Esophagus squamous epithelium (tissue), 5 donors: Measurements from ENCODE around the gene C11orf52. TPM values are rescaled to one million over a fixed set of nuclear protein-coding genes. Genes with fewer than 3 reads are reported as not detected.
A peak's percentile ranks its signal among the peaks of the same experiment; 100 is the strongest.

ENCODE experiments used
- DNase-seq: peaks from one replicate; lab custom pipeline; 2025; lab: John Stamatoyannopoulos, UW
- H3K27ac ChIP-seq, 4 donors: fragments of 200-600 bp; sonication (generic); one replicate each; pipeline ENCODE4 v1.5.1; 2016 to 2019; ENCODE audit warnings: mild to moderate bottlenecking in 1 of 4
- H3K27me3 ChIP-seq, 4 donors: fragments of 200-600 bp; sonication (generic); 1 replicate in 3 of 4; 2 replicates in 1 of 4; pipeline versions ENCODE4 v1.5.1 to v1.6.0; 2017 to 2021; ENCODE audit warnings: antibody characterized with exemption in 1 of 4
- H3K36me3 ChIP-seq, 3 donors: fragments of 200-600 bp; sonication (generic); one replicate each; pipeline ENCODE4 v1.5.1; 2016 to 2019
- H3K4me1 ChIP-seq, 3 donors: fragments of 200-600 bp; sonication (generic); one replicate each; pipeline ENCODE4 v1.5.1; 2017 to 2019
- H3K4me3 ChIP-seq, 4 donors: fragments of 200-600 bp; sonication (generic); 1 replicate in 3 of 4; 2 replicates in 1 of 4; pipeline ENCODE4 v1.5.1; 2016 to 2019; ENCODE audit warnings: mild to moderate bottlenecking in 2 of 4, moderate library complexity in 1 of 4
- H3K9me3 ChIP-seq, 3 donors: fragments of 200-600 bp; sonication (generic); one replicate each; pipeline ENCODE4 v1.5.1; 2016 to 2019
- CTCF ChIP-seq, 6 experiments: fragments of 450-650 bp in 4 of 6; fragments of 200-600 bp in 2 of 6; sonication (generic) in 2 of 6; IDR thresholded peaks; one replicate each; pipeline ENCODE4 v1.5.1; 2016 to 2019; ENCODE audit warnings: antibody characterized with exemption in 6 of 6, mild to moderate bottlenecking in 4 of 6, moderate library complexity in 4 of 6
- POLR2A ChIP-seq, 4 donors: fragments of 450-650 bp; IDR thresholded peaks; one replicate each; pipeline ENCODE4 v1.6.1; 2017; ENCODE audit warnings: antibody characterized with exemption in 4 of 4, mild to moderate bottlenecking in 4 of 4, moderate library complexity in 3 of 4
- WGBS, 2 donors: methylation state at CpG; one replicate each; pipeline ENCODE4 v1.1.5; 2018; 5-methylcytosine and 5-hydroxymethylcytosine counted together
- intact Hi-C: fragments of 100-400 bp; cut with DNase I; formaldehyde crosslinking; loops from one replicate; pipeline ENCODE4 v1.15.0; 2022
- total RNA-seq, 4 donors: library from RNA; depleted of rRNA; stranded (reverse); fragments of >200 nt; gene quantifications; one replicate each; pipeline ENCODE4 v1.1.0, GENCODE V29; 2016
- donor health status: DM: yes; HTN: yes; CAD: no.

Gene C11orf52
- total RNA-seq, 4 donors from 2014 or later: 2.4 to 10.2 (median 3.7) TPM

GRCh38 chr11:111923351-111923788 lies 4.7 kb downstream of the C11orf52 start:
- intact Hi-C loops: loop anchor here (10.0 kb wide), 1 partner anchor 49 kb away; the partner anchor contains the start of genes ALG9, CFAP68 and FDXACB1
- TF ChIP-seq CTCF (IDR thresholded peaks at IDR 0.05) (no peak), POLR2A (IDR thresholded peaks at IDR 0.05) (no peak)
- Histone ChIP-seq H3K4me1 (peaks cover 23 to 65% (median 35%) of the 10 kb centered on the region in 3 donors), H3K36me3 (no peaks in the 10 kb centered on the region), H3K4me3 (peak overlapping the region in 1 of 4 donors; percentile 3), H3K27me3 (no peaks in the 10 kb centered on the region), H3K27ac (peak overlapping the region; percentile 64 to 93 (median 86)), H3K9me3 (no peaks in the 10 kb centered on the region)
- WGBS, 2 donors: 34 to 47% methylated on average over 5 of the region's 5 CpGs
- no peak for DNase-seq

GRCh38 chr11:111923951-111924350 lies 5.2 kb downstream of the C11orf52 start:
- Histone ChIP-seq H3K27me3 (no peaks in the 10 kb centered on the region), H3K4me1 (peaks cover 23 to 59% (median 34%) of the 10 kb centered on the region in 3 donors), H3K27ac (peak overlapping the region; percentile 64 to 93 (median 86)), H3K9me3 (no peaks in the 10 kb centered on the region), H3K4me3 (no peak overlapping the region), H3K36me3 (no peaks in the 10 kb centered on the region)
- TF ChIP-seq POLR2A (IDR thresholded peaks at IDR 0.05): no peak
- no peak for TF ChIP-seq CTCF (IDR thresholded peaks at IDR 0.05)
- intact Hi-C loops: loop anchor here (10.0 kb wide), 1 partner anchor 49 kb away; the partner anchor contains the start of genes ALG9, CFAP68 and FDXACB1
- no peak for DNase-seq

GRCh38 chr11:111925953-111926352 lies 7.2 kb downstream of the C11orf52 start:
- no peak for DNase-seq
- WGBS, 2 donors: 79 to 96% methylated on average over 4 to 7 of the region's 16 CpGs
- Histone ChIP-seq H3K9me3 (no peaks in the 10 kb centered on the region), H3K4me1 (peaks cover 23 to 52% (median 29%) of the 10 kb centered on the region in 3 donors), H3K36me3 (no peaks in the 10 kb centered on the region), H3K27ac (peak overlapping the region; percentile 86 to 93 (median 92)), H3K4me3 (no peak overlapping the region), H3K27me3 (no peaks in the 10 kb centered on the region)
- no peak for TF ChIP-seq CTCF (IDR thresholded peaks at IDR 0.05)
- no peak for TF ChIP-seq POLR2A (IDR thresholded peaks at IDR 0.05)
- intact Hi-C loops: loop anchor here (10.0 kb wide), 1 partner anchor 51 kb away; the partner anchor contains the start of genes ALG9, CFAP68 and FDXACB1

- WGBS, 2 donors: 2 to 6% methylated on average over 9 to 10 of the region's 47 CpGs
- peak; percentile 98 for DNase-seq
- Histone ChIP-seq H3K27ac (peak overlapping the region; percentile 86 to 93 (median 92)), H3K4me1 (peaks cover 23 to 56% (median 29%) of the 10 kb centered on the region in 3 donors), H3K36me3 (no peaks in the 10 kb centered on the region), H3K27me3 (no peaks in the 10 kb centered on the region), H3K9me3 (no peaks in the 10 kb centered on the region), H3K4me3 (peak overlapping the region; percentile 28 to 64 (median 41))
- intact Hi-C loops: loop anchor here (10.0 kb wide), 1 partner anchor 52 kb away; the partner anchor contains the start of genes ALG9, CFAP68 and FDXACB1
- TF ChIP-seq CTCF (IDR thresholded peaks at IDR 0.05): peak in 2 of 6 experiments; percentile 30 to 38
- TF ChIP-seq POLR2A (IDR thresholded peaks at IDR 0.05): peak in 1 of 4 donors; percentile 61
These were observed 8.0 kb downstream of the C11orf52 start for GRCh38 chr11:111926505-111927391.
